ENCODE results near the gene MBOAT2. TPM values are rescaled to one million over a fixed set of nuclear protein-coding genes. Genes with fewer than 3 reads are reported as not detected.

Gene MBOAT2
- total RNA-seq, 1 donor from 2014 or later, result 94.7 TPM

GRCh38 chr2:8888963-8889362 lies 114.5 kb downstream of the MBOAT2 start:
- H3K36me3 Mint-ChIP-seq (ENCODE audit: unreplicated experiment), result peaks cover 30% of the 10 kb centered on the region
- no peaks in the 10 kb centered on the region for H3K9me3 Mint-ChIP-seq (ENCODE audit: unreplicated experiment)
- TF ChIP-seq, protein P1, sequence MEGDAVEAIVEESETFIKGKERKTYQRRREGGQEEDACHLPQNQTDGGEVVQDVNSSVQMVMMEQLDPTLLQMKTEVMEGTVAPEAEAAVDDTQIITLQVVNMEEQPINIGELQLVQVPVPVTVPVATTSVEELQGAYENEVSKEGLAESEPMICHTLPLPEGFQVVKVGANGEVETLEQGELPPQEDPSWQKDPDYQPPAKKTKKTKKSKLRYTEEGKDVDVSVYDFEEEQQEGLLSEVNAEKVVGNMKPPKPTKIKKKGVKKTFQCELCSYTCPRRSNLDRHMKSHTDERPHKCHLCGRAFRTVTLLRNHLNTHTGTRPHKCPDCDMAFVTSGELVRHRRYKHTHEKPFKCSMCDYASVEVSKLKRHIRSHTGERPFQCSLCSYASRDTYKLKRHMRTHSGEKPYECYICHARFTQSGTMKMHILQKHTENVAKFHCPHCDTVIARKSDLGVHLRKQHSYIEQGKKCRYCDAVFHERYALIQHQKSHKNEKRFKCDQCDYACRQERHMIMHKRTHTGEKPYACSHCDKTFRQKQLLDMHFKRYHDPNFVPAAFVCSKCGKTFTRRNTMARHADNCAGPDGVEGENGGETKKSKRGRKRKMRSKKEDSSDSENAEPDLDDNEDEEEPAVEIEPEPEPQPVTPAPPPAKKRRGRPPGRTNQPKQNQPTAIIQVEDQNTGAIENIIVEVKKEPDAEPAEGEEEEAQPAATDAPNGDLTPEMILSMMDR (IDR thresholded peaks at IDR 0.05), result no peak
- DNase-seq (ENCODE audit: extremely low spot score, unreplicated experiment), result no peak
- H3K4me3 Mint-ChIP-seq (ENCODE audit: unreplicated experiment), result no peak overlapping the region
- H3K27me3 Mint-ChIP-seq (ENCODE audit: unreplicated experiment), result no peaks in the 10 kb centered on the region
- no peaks in the 10 kb centered on the region for H3K4me1 Mint-ChIP-seq (ENCODE audit: unreplicated experiment)
- no peak overlapping the region for H3K27ac Mint-ChIP-seq (ENCODE audit: unreplicated experiment)

DNA sequence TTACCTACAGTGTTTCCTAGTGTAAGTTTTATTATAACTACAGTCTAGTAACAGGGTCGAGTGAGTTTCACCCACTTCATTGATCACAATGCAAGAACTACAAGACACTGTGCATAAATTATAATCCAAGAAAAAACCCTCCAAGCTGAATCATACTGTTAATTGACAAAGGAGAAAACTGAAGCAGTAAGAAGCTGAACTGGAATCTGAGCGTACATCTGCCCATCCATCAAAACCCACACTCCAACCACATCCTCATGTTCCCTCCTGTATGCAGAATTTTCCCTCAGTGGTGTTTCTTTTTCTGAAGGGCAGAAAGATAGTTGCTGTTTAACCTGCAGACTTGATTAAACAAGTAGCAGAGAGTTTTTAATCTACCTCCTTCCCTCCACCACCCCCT lies 116.6 kb downstream of the MBOAT2 start:
- Mint-ChIP-seq H3K27ac (ENCODE audit: unreplicated experiment) (no peak overlapping the region), H3K4me1 (ENCODE audit: unreplicated experiment) (no peaks in the 10 kb centered on the region), H3K9me3 (ENCODE audit: unreplicated experiment) (no peaks in the 10 kb centered on the region), H3K36me3 (ENCODE audit: unreplicated experiment) (peaks cover 29% of the 10 kb centered on the region), H3K4me3 (ENCODE audit: unreplicated experiment) (no peak overlapping the region), H3K27me3 (ENCODE audit: unreplicated experiment) (no peaks in the 10 kb centered on the region)
- no peak for DNase-seq (ENCODE audit: extremely low spot score, unreplicated experiment)
- TF ChIP-seq, protein P1 (IDR thresholded peaks at IDR 0.05), result no peak

DNA sequence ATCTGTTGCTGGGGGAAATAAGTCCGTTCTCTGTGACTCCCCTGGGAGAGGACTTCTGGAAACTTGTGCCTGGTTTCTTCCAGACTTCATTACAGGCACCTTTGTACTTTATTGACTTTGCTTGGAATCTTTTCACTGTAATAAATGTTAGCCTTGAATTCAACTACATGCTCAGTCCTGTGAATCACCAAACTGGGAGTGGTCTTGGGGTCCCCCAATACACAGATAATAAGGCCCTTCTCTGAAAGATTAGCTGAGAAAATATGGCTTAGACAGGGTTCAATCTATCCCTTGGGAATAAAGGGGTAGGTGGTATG lies 117.3 kb downstream of the MBOAT2 start:
- peaks cover 34% of the 10 kb centered on the region for H3K36me3 Mint-ChIP-seq (ENCODE audit: unreplicated experiment)
- no peak overlapping the region for H3K27ac Mint-ChIP-seq (ENCODE audit: unreplicated experiment)
- H3K4me1 Mint-ChIP-seq (ENCODE audit: unreplicated experiment), result no peaks in the 10 kb centered on the region
- no peak overlapping the region for H3K4me3 Mint-ChIP-seq (ENCODE audit: unreplicated experiment)
- H3K27me3 Mint-ChIP-seq (ENCODE audit: unreplicated experiment), result no peaks in the 10 kb centered on the region
- no peak for DNase-seq (ENCODE audit: extremely low spot score, unreplicated experiment)
- TF ChIP-seq, protein P1 (IDR thresholded peaks at IDR 0.05), result no peak
- H3K9me3 Mint-ChIP-seq (ENCODE audit: unreplicated experiment), result no peaks in the 10 kb centered on the region

DNA sequence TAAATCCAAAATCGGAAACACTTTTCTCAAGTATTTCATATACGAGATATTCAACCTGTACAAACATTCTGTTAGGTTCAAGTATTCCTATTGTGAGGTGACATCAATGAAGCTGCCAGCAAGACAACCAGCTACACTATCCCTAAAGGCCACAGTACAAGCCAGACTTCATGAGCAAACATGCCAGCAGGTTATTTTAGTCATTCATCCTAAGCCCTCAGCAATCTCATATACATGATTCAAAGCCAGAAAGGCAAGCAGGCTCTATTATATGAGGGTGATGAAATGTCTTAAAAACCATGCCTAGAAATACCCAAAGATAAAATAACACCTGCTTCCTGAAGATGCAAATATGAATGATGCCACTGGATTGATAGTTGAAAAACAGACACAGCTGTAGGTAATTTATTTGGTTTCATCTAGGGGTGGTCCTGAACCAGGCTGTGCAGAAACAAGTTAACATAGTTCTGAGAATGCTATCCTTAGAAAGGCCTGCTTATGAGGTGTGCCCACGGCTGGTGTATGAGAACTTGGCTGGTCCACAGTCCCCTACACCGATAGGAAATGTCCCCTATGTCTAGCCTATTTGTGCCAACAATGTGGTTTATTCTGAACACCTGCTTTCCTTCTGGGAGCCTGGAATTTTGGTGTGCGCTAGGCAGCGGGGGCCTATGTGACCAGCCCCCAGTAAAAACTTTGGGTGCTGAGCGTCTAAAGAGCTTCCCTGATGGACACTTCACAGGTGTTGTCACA lies 117.9 kb downstream of the MBOAT2 start:
- H3K36me3 Mint-ChIP-seq (ENCODE audit: unreplicated experiment), result peaks cover 35% of the 10 kb centered on the region
- H3K9me3 Mint-ChIP-seq (ENCODE audit: unreplicated experiment), result no peaks in the 10 kb centered on the region
- DNase-seq (ENCODE audit: extremely low spot score, unreplicated experiment), result no peak
- no peaks in the 10 kb centered on the region for H3K4me1 Mint-ChIP-seq (ENCODE audit: unreplicated experiment)
- H3K27ac Mint-ChIP-seq (ENCODE audit: unreplicated experiment), result no peak overlapping the region
- no peaks in the 10 kb centered on the region for H3K27me3 Mint-ChIP-seq (ENCODE audit: unreplicated experiment)
- TF ChIP-seq, protein P1 (IDR thresholded peaks at IDR 0.05), result no peak
- no peak overlapping the region for H3K4me3 Mint-ChIP-seq (ENCODE audit: unreplicated experiment)

GRCh38 chr2:8884812-8885211 lies 118.7 kb downstream of the MBOAT2 start:
- H3K9me3 Mint-ChIP-seq (ENCODE audit: unreplicated experiment), result no peaks in the 10 kb centered on the region
- H3K4me1 Mint-ChIP-seq (ENCODE audit: unreplicated experiment), result no peaks in the 10 kb centered on the region
- H3K4me3 Mint-ChIP-seq (ENCODE audit: unreplicated experiment), result no peak overlapping the region
- H3K36me3 Mint-ChIP-seq (ENCODE audit: unreplicated experiment), result peaks cover 43% of the 10 kb centered on the region
- no peaks in the 10 kb centered on the region for H3K27me3 Mint-ChIP-seq (ENCODE audit: unreplicated experiment)
- no peak for DNase-seq (ENCODE audit: extremely low spot score, unreplicated experiment)
- no peak overlapping the region for H3K27ac Mint-ChIP-seq (ENCODE audit: unreplicated experiment)
- TF ChIP-seq, protein P1 (IDR thresholded peaks at IDR 0.05), result no peak
